ENCODE results near the gene HBEGF.
A peak's percentile ranks its signal among the peaks of the same experiment; 100 is the strongest.

HBEGF gene

GRCh38 chr5:140310434-140310833 is 36.0 kb downstream of the HBEGF start:
- no peaks in the 10 kb centered on the region for H4K20me1 ChIP-seq

GRCh38 chr5:140309706-140310249 is 36.6 kb downstream of the HBEGF start:
- no peaks in the 10 kb centered on the region for H3K36me3 ChIP-seq
- no peak overlapping the region for H3K9ac ChIP-seq
- H4K20me1 ChIP-seq = no peaks in the 10 kb centered on the region
- H3K27me3 ChIP-seq = no peaks in the 10 kb centered on the region
- no peaks in the 10 kb centered on the region for H3K9me3 ChIP-seq (replicated peaks in 1 of 11)
- no peak for TF ChIP-seq Cebpa-rat (IDR thresholded peaks at IDR 0.05)
- no peak overlapping the region for H3K27ac ChIP-seq
- H3K4me3 ChIP-seq = no peak overlapping the region
- H3K4me1 ChIP-seq = peaks cover 36 to 51% (median 42%) of the 10 kb centered on the region in 10 experiments
- peak overlapping the region in 2 of 11 experiments; percentile 74 to 80; a peak in 4 of 22 replicates for H3K4me2 ChIP-seq

More at GRCh38 chr5:140310434-140310833, 36.0 kb downstream of the HBEGF start:
- Histone ChIP-seq H3K27me3 (no peaks in the 10 kb centered on the region), H3K9ac (no peak overlapping the region), H3K4me3 (no peak overlapping the region), H3K4me1 (peaks cover 36 to 51% (median 42%) of the 10 kb centered on the region in 10 experiments), H3K27ac (0 out of 22 replicates have a peak overlapping the region, but pooled peaks of 1 of the 11 experiments have one; percentile 8), H3K9me3 (replicated peaks in 1 of 11) (no peaks in the 10 kb centered on the region), H3K4me2 (peak overlapping the region in 10 of 11 experiments; percentile 11 to 84 (median 34); a peak in 12 of 22 replicates), H3K36me3 (no peaks in the 10 kb centered on the region)
- TF ChIP-seq Cebpa-rat (IDR thresholded peaks at IDR 0.05) = no peak

GRCh38 chr5:140305471-140305870 is 40.9 kb downstream of the HBEGF start:
- Histone ChIP-seq H3K4me3 (no peak overlapping the region), H3K9me3 (replicated peaks in 1 of 11) (no peaks in the 10 kb centered on the region), H4K20me1 (no peaks in the 10 kb centered on the region), H3K27ac (no peak overlapping the region), H3K4me1 (peaks cover 34 to 48% (median 40%) of the 10 kb centered on the region in 10 experiments), H3K27me3 (no peaks in the 10 kb centered on the region), H3K9ac (no peak overlapping the region), H3K36me3 (peaks cover 0 to 2% (median 1%) of the 10 kb centered on the region in 11 experiments; a peak in 10 of 22 replicates), H3K4me2 (no peak overlapping the region; a peak in 1 of 22 replicates)
- no peak for TF ChIP-seq Cebpa-rat (IDR thresholded peaks at IDR 0.05)

- TF ChIP-seq Cebpa-rat (IDR thresholded peaks at IDR 0.05) = no peak
- Histone ChIP-seq H3K9me3 (replicated peaks in 1 of 11) (no peaks in the 10 kb centered on the region), H3K27ac (peak overlapping the region in 3 of 11 experiments; percentile 86 to 95 (median 90); a peak in 3 of 22 replicates), H3K4me3 (no peak overlapping the region), H3K4me1 (peaks cover 31 to 50% (median 42%) of the 10 kb centered on the region in 10 experiments), H3K27me3 (no peaks in the 10 kb centered on the region), H3K9ac (no peak overlapping the region; a peak in 2 of 22 replicates), H4K20me1 (peaks cover 0 to 4% (median 0%) of the 10 kb centered on the region in 11 experiments; a peak in 2 of 22 replicates), H3K4me2 (peak overlapping the region in 9 of 11 experiments; percentile 20 to 93 (median 84); a peak in 11 of 22 replicates), H3K36me3 (peaks cover 14 to 18% (median 16%) of the 10 kb centered on the region in 11 experiments)
Observed at GRCh38 chr5:140303966-140304365, 42.4 kb downstream of the HBEGF start.

- Histone ChIP-seq H3K9ac (peak within 1 kb of the TSS; percentile 82 to 96 (median 93)), H3K27me3 (no peaks in the 10 kb centered on the region), H3K9me3 (replicated peaks in 1 of 11) (no peaks in the 10 kb centered on the region), H3K36me3 (peaks cover 23 to 27% (median 26%) of the 10 kb centered on the region in 11 experiments), H3K27ac (peak within 1 kb of the TSS; percentile 82 to 95 (median 90)), H3K4me3 (peak within 1 kb of the TSS; percentile 81 to 98 (median 90)), H4K20me1 (peaks cover 0 to 4% (median 0%) of the 10 kb centered on the region in 11 experiments; a peak in 2 of 22 replicates), H3K4me1 (peaks cover 31 to 55% (median 46%) of the 10 kb centered on the region in 10 experiments), H3K4me2 (peak within 1 kb of the TSS; percentile 79 to 97 (median 86))
- no peak for TF ChIP-seq Cebpa-rat (IDR thresholded peaks at IDR 0.05)
Observed at GRCh38 chr5:140302786-140303639, 43.4 kb downstream of the HBEGF start, which contains the start of gene PFDN1. Gene PFDN1, minus strand, starts transcription at chr5:140303101. Its CDS starts 28 bp downstream, at chr5:140303073.

- Histone ChIP-seq H3K27ac (no peak overlapping the region), H3K9me3 (replicated peaks in 1 of 11) (no peaks in the 10 kb centered on the region), H3K9ac (peak overlapping the region in 2 of 11 experiments; percentile 88 to 96; a peak in 2 of 22 replicates), H3K36me3 (peaks cover 31 to 44% (median 37%) of the 10 kb centered on the region in 11 experiments), H3K4me2 (peak overlapping the region; percentile 79 to 97 (median 86)), H3K4me1 (peaks cover 23 to 50% (median 37%) of the 10 kb centered on the region in 10 experiments), H3K4me3 (peak overlapping the region in 3 of 10 experiments; percentile 85 to 91 (median 85); a peak in 4 of 20 replicates), H3K27me3 (no peaks in the 10 kb centered on the region), H4K20me1 (peaks cover 0 to 8% (median 0%) of the 10 kb centered on the region in 11 experiments; a peak in 3 of 22 replicates)
- 0 out of 22 replicates have a peak, but pooled peaks of 1 of the 11 experiments have one; percentile 3 for TF ChIP-seq Cebpa-rat (IDR thresholded peaks at IDR 0.05)
Observed at GRCh38 chr5:140301136-140301535, 45.3 kb downstream of the HBEGF start.

- H3K9me3 ChIP-seq (replicated peaks in 1 of 11) = no peaks in the 10 kb centered on the region
- peaks cover 31 to 44% (median 37%) of the 10 kb centered on the region in 11 experiments for H3K36me3 ChIP-seq
- H3K27ac ChIP-seq = peak overlapping the region in 1 of 11 experiments; percentile 10; a peak in 1 of 22 replicates
- peak overlapping the region in 3 of 11 experiments; percentile 10 to 23 (median 13); a peak in 4 of 22 replicates for H3K4me2 ChIP-seq
- peaks cover 0 to 12% (median 0%) of the 10 kb centered on the region in 11 experiments; a peak in 5 of 22 replicates for H4K20me1 ChIP-seq
- H3K27me3 ChIP-seq = no peaks in the 10 kb centered on the region
- no peak overlapping the region for H3K4me3 ChIP-seq
- no peak overlapping the region; a peak in 1 of 22 replicates for H3K9ac ChIP-seq
- no peak for TF ChIP-seq Cebpa-rat (IDR thresholded peaks at IDR 0.05)
- peaks cover 28 to 61% (median 41%) of the 10 kb centered on the region in 10 experiments for H3K4me1 ChIP-seq
Observed at GRCh38 chr5:140299056-140299455, 47.3 kb downstream of the HBEGF start.

GRCh38 chr5:140298183-140298601 is 48.2 kb downstream of the HBEGF start:
- peaks cover 0 to 14% (median 0%) of the 10 kb centered on the region in 11 experiments; a peak in 5 of 22 replicates for H4K20me1 ChIP-seq
- no peak overlapping the region for H3K4me2 ChIP-seq
- no peaks in the 10 kb centered on the region for H3K27me3 ChIP-seq
- H3K9ac ChIP-seq = no peak overlapping the region
- no peak overlapping the region for H3K27ac ChIP-seq
- no peak overlapping the region for H3K4me3 ChIP-seq
- peaks cover 31 to 44% (median 37%) of the 10 kb centered on the region in 11 experiments for H3K36me3 ChIP-seq
- no peak for TF ChIP-seq Cebpa-rat (IDR thresholded peaks at IDR 0.05)
- no peaks in the 10 kb centered on the region for H3K9me3 ChIP-seq (replicated peaks in 1 of 11)
- peaks cover 27 to 61% (median 40%) of the 10 kb centered on the region in 10 experiments for H3K4me1 ChIP-seq

All from BLaER1 treated with 17β-estradiol and CSF1 and Interleukin-3, amounts not matched to agents 10 nM and 100 nM (cell line).